Measurements from ENCODE around the gene LRRC28. TPM values are rescaled to one million over a fixed set of nuclear protein-coding genes. Genes with fewer than 3 reads are reported as not detected.

Gene LRRC28
- total RNA-seq, 4 donors from 2014 or later = 29.3 to 39.7 (median 34.8) TPM

GRCh38 chr15:99320374-99321215 lies 69.3 kb downstream of the LRRC28 start:
- no peak for TF ChIP-seq POLR2A (IDR thresholded peaks at IDR 0.05)
- TF ChIP-seq, protein P1, sequence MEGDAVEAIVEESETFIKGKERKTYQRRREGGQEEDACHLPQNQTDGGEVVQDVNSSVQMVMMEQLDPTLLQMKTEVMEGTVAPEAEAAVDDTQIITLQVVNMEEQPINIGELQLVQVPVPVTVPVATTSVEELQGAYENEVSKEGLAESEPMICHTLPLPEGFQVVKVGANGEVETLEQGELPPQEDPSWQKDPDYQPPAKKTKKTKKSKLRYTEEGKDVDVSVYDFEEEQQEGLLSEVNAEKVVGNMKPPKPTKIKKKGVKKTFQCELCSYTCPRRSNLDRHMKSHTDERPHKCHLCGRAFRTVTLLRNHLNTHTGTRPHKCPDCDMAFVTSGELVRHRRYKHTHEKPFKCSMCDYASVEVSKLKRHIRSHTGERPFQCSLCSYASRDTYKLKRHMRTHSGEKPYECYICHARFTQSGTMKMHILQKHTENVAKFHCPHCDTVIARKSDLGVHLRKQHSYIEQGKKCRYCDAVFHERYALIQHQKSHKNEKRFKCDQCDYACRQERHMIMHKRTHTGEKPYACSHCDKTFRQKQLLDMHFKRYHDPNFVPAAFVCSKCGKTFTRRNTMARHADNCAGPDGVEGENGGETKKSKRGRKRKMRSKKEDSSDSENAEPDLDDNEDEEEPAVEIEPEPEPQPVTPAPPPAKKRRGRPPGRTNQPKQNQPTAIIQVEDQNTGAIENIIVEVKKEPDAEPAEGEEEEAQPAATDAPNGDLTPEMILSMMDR (IDR thresholded peaks at IDR 0.05) = no peak
- DNase-seq (ENCODE audit: low spot score in 2 of 2) = no peak
- 46 to 49% methylated on average over 1 of the region's 1 CpG for WGBS, 2 donors
- intact Hi-C loops (cut with DNase I; ENCODE audit: low total_unique reads) = no loop called here
- no peak overlapping the region for H3K4me3 ChIP-seq (ENCODE audit: low read depth, poor library complexity, severe bottlenecking)

DNA sequence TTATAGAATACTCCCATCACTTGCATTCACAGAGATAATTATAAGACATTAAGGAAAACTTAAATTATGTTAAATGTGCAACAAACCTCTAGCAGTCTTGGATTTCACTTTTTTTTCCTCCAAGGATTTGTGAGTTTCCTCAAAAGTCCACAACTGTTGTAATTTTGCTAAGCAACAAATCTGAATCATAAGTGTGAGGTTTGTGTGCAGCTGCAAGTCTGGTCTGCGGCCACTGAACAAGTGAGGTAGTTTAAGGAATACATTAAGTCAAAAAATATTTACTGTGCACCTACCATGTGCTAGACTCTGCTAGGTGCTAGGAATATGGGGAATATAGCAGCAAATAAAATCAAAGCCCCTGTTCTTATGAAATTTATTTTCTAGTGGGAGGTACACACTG lies 70.2 kb downstream of the LRRC28 start:
- no peak for DNase-seq (ENCODE audit: low spot score in 2 of 2)
- no peak overlapping the region for H3K4me3 ChIP-seq (ENCODE audit: low read depth, poor library complexity, severe bottlenecking)
- 51 to 56% methylated on average over 1 of the region's 1 CpG for WGBS, 2 donors
- intact Hi-C loops (cut with DNase I; ENCODE audit: low total_unique reads) = no loop called here
- TF ChIP-seq, protein P1 (IDR thresholded peaks at IDR 0.05) = no peak

GRCh38 chr15:99322643-99323405 lies 71.5 kb downstream of the LRRC28 start:
- intact Hi-C loops (cut with DNase I; ENCODE audit: low total_unique reads) = no loop called here
- no peak for DNase-seq (ENCODE audit: low spot score in 2 of 2)
- 68 to 71% methylated on average over 2 of the region's 2 CpGs for WGBS, 2 donors
- H3K4me3 ChIP-seq (ENCODE audit: low read depth, poor library complexity, severe bottlenecking) = no peak overlapping the region
- TF ChIP-seq, protein P1 (IDR thresholded peaks at IDR 0.05) = no peak
- no peak for TF ChIP-seq POLR2A (IDR thresholded peaks at IDR 0.05)

- DNase-seq (ENCODE audit: low spot score in 2 of 2) = no peak
- WGBS, 2 donors = 46 to 56% methylated on average over 9 of the region's 9 CpGs
- no peak for TF ChIP-seq POLR2A (IDR thresholded peaks at IDR 0.05)
- TF ChIP-seq, protein P1 (IDR thresholded peaks at IDR 0.05) = no peak
- no peak overlapping the region for H3K4me3 ChIP-seq (ENCODE audit: low read depth, poor library complexity, severe bottlenecking)
- intact Hi-C loops (cut with DNase I; ENCODE audit: low total_unique reads) = no loop called here
Observed at GRCh38 chr15:99324082-99324620, 72.9 kb downstream of the LRRC28 start.

DNA sequence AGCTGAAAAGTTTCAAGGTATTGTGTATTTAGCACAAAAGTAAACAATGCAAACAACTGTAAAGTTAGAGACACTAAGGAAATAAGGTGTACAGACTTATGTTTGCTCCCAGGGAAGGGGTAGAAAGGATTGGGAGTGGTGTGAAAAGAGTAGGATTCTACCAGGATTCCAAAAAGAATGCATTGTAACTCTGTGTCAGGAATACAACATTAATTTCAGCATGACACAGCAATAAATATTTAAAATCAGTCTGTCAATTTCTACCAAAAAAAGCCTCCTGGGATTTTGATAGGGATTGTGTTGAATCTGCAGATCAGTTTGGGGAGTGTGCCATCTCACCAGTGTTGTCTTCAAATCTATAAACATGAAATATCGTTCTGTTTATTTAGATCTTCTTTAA lies 73.4 kb downstream of the LRRC28 start:
- TF ChIP-seq, protein P1 (IDR thresholded peaks at IDR 0.05) = no peak
- TF ChIP-seq POLR2A (IDR thresholded peaks at IDR 0.05) = no peak
- WGBS, 2 donors = 92 to 100% methylated on average over 1 of the region's 1 CpG
- intact Hi-C loops (cut with DNase I; ENCODE audit: low total_unique reads) = no loop called here
- H3K4me3 ChIP-seq (ENCODE audit: low read depth, poor library complexity, severe bottlenecking) = no peak overlapping the region
- DNase-seq (ENCODE audit: low spot score in 2 of 2) = no peak

Data from lower leg skin (tissue), 4 donors.